IPS-18c (cell line): ENCODE measurements around the gene MAN1C1.

Experiments used
- H3K4me3 ChIP-seq: 2 replicates; pipeline ENCODE4 v1.7.0; 2013; ENCODE audit warnings: low read depth, mild to moderate bottlenecking, low read length, moderate library complexity; ENCODE audit not compliant: insufficient read depth
- H3K9me3 ChIP-seq: one replicate; pipeline ENCODE4 v1.6.1; 2013; ENCODE audit warnings: mild to moderate bottlenecking, low read length, moderate library complexity; ENCODE audit not compliant: control insufficient read depth, insufficient read depth

Gene MAN1C1

GRCh38 chr1:25643929-25644328, 27.3 kb downstream of the MAN1C1 start:
- Histone ChIP-seq H3K9me3 (no peaks in the 10 kb centered on the region), H3K4me3 (no peak overlapping the region)

GRCh38 chr1:25644962-25645361, 28.4 kb downstream of the MAN1C1 start:
- Histone ChIP-seq H3K9me3 (no peaks in the 10 kb centered on the region), H3K4me3 (no peak overlapping the region)

- Histone ChIP-seq H3K9me3 (no peaks in the 10 kb centered on the region), H3K4me3 (no peak overlapping the region)
Measured at GRCh38 chr1:25645637-25646400, 29.2 kb downstream of the MAN1C1 start.

- Histone ChIP-seq H3K9me3 (no peaks in the 10 kb centered on the region), H3K4me3 (no peak overlapping the region)
Measured at GRCh38 chr1:25647106-25647505, 30.5 kb downstream of the MAN1C1 start.

GRCh38 chr1:25647863-25648262, 31.3 kb downstream of the MAN1C1 start:
- no peak overlapping the region for H3K4me3 ChIP-seq
- H3K9me3 ChIP-seq = no peaks in the 10 kb centered on the region

GRCh38 chr1:25648681-25649440, 32.3 kb downstream of the MAN1C1 start:
- no peak overlapping the region for H3K4me3 ChIP-seq
- no peaks in the 10 kb centered on the region for H3K9me3 ChIP-seq

- no peak overlapping the region for H3K4me3 ChIP-seq
- H3K9me3 ChIP-seq = no peaks in the 10 kb centered on the region
Measured at GRCh38 chr1:25649505-25650288, 33.1 kb downstream of the MAN1C1 start.

GRCh38 chr1:25650289-25650576, 33.6 kb downstream of the MAN1C1 start:
- no peaks in the 10 kb centered on the region for H3K9me3 ChIP-seq
- H3K4me3 ChIP-seq = no peak overlapping the region

- Histone ChIP-seq H3K4me3 (no peak overlapping the region), H3K9me3 (no peaks in the 10 kb centered on the region)
Measured at GRCh38 chr1:25651036-25651640, 34.5 kb downstream of the MAN1C1 start.

GRCh38 chr1:25651824-25652741, 35.5 kb downstream of the MAN1C1 start:
- H3K9me3 ChIP-seq = no peaks in the 10 kb centered on the region
- no peak overlapping the region for H3K4me3 ChIP-seq

- Histone ChIP-seq H3K4me3 (no peak overlapping the region), H3K9me3 (no peaks in the 10 kb centered on the region)
Measured at GRCh38 chr1:25653558-25653957, 37.0 kb downstream of the MAN1C1 start.

GRCh38 chr1:25654109-25654660, 37.6 kb downstream of the MAN1C1 start:
- H3K4me3 ChIP-seq = no peak overlapping the region

GRCh38 chr1:25657121-25657882, 40.7 kb downstream of the MAN1C1 start:
- no peak overlapping the region for H3K4me3 ChIP-seq
- H3K9me3 ChIP-seq = no peaks in the 10 kb centered on the region

More at GRCh38 chr1:25654109-25654660, 37.6 kb downstream of the MAN1C1 start:
- no peaks in the 10 kb centered on the region for H3K9me3 ChIP-seq

- H3K4me3 ChIP-seq = no peak overlapping the region
- no peaks in the 10 kb centered on the region for H3K9me3 ChIP-seq
Measured at GRCh38 chr1:25657883-25658760, 41.5 kb downstream of the MAN1C1 start.
